HG02852 (cell line): ENCODE results near the gene CSAD.

ENCODE experiments used
- ATAC-seq: cut with Tn5 transposase; IDR thresholded peaks from one replicate; pipeline ENCODE4 v1.9.1; 2021; ENCODE audit warnings: mild to moderate bottlenecking, moderate library complexity; ENCODE audit not compliant: unreplicated experiment

CSAD gene, protein sequence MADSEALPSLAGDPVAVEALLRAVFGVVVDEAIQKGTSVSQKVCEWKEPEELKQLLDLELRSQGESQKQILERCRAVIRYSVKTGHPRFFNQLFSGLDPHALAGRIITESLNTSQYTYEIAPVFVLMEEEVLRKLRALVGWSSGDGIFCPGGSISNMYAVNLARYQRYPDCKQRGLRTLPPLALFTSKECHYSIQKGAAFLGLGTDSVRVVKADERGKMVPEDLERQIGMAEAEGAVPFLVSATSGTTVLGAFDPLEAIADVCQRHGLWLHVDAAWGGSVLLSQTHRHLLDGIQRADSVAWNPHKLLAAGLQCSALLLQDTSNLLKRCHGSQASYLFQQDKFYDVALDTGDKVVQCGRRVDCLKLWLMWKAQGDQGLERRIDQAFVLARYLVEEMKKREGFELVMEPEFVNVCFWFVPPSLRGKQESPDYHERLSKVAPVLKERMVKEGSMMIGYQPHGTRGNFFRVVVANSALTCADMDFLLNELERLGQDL

DNA sequence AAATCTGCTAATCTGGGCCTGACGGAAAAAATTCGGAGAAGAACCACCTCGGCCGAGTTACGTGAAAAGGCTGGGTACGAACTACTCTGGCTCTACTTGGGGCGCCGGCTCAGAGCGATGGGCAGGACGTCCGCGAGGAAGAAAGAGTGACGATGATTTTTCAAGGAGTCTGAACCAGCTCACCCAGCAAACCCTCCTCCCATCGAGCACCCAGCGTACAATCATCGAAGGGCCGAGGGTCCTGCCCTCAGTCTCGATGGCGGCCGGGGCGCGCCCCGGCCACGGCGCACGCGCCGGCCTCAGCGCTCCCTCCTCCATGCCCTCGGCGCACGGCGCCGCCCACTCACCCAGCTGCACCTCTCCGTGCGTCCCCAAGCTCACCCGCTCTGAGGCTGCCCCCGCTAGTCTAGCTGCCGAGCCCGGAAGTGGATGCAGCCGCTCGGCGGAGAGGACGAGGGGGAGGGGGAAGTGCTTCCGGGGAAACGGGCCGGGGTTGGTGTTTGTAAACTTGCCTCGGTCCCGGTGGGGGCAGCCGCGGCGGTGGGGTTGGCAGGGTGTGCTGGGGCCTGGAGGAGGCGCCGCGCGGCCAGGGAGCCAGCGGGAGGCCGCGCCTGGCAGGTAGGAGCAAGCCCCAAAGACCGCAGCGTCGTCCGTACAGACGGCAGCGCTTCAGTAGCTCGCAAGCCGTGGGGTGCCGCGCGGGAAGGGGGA lies at the start of gene CSAD, which contains the start of gene ZNF740:
CSAD (minus strand) TSS at position 706 of the 711 bp plus-strand sequence. CDS start 7,455 bp downstream, outside the sequence.
ZNF740 (plus strand) TSS at position 503 of the 711 bp plus-strand sequence. CDS start 1,262 bp downstream, outside the sequence.
- peak; percentile 93 for ATAC-seq

DNA sequence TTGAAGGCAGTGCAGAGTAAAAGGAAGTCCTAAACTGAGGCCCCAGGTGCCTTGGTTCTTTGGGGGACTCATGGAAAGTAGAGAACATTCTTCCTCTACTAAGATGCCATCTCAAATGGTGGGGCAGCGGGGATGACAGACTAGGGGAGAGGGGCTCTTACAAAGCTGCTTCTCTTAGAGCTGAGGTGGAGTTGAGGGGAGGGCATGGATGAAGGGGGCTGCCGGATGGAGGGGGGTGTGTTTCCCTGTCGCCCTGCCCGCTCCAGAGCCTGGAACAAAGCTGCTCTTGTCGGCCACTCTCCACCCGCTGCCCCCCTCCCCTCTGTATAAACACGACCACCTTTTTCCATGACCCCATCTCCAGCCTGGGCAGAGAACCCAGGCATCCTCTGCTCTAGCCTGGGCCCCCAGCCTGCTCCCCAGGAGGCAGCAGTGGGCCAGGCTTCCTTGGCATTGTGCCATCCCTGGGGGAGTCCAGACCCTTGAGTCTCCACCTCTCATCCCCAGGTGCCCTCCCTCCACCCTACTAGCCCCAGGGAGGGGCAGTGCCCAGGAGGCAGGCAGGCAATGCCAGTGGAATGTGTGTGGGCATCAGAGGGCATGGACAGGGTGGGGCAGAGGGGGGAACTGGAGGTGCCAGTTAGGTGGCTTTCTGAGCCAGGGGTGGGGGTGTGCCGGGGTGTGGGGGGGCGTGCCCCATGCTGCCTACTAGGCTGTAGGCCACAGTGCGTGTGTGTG lies 49.6 kb upstream of the CSAD start:
- no peak for ATAC-seq

DNA sequence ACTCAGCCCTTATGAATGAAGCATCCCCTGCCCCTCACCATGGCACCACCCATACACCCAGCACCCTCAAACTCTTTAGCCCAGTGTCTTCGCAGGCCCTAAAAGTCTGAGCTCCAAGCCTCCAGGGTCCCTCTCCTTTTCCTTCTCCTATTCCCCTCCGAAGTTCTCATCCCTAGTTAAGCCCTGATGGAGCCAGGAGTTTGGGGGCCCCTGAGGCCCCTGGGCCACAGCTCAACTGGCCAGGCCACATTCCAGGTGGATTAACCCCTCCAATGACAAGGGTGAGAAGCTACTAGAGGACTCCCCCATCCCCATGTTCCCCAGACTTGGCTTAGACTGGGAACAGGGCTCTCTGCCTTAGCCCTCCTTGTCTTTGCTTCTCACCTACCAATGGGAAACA lies 48.7 kb upstream of the CSAD start:
- no peak for ATAC-seq

DNA sequence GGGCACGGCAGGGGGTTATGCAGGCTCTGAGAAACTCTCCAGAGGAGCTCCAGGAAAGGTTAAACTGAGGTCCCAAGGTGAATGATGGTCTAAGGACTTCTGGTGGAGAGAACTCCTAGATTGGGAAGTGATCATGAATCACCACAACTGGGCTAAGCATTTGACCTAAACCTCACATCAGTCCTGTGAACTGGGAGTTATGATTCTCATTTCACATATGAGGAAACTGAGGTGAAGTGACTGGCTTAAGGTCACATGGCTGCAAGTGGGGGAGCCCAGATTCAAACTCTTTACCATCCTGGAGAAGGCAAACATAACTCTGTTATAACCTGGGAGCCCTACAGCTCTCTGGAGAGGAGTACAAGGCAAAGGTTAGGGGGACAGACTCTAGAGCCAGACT lies 47.1 kb upstream of the CSAD start:
- no peak for ATAC-seq

DNA sequence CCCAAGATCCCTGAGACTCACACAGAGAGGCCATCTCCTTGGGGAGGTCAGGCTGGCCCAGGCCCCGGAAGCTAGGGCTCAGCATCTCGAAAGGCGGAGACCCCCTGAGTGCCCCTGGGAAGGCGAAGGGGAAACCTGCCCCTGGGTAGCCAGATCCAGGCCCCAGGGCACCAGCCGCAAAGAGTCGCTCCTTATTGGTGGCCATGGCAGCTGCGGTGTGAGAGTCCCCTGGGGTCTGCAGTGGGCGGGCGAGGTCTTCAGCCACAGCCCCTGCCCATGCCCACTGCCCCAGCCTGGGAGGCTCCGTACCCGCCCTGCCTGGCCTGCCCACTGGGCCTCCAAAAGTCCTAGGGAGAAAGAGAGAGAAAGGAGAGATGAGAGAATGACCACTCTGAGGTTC lies 46.6 kb upstream of the CSAD start:
- ATAC-seq = no peak

DNA sequence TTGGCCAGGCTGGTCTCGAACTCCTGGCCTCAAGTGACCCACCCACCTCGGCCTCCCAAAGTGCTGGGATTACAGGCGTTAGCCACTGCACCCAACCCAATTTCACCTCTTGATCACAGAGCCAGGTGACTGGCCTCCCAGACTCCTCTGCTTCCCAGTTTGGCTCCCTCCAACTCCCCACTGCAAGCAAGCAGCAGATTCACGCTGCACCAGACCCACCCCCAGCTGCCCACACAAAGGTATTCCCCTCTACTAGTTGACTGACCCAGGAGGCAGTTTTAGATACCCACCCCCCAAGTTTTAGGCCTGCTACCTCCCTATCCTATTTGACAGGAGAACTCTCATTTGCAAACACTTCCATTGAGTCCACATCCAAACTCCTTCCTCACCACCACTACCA lies 46.1 kb upstream of the CSAD start:
- no peak for ATAC-seq

DNA sequence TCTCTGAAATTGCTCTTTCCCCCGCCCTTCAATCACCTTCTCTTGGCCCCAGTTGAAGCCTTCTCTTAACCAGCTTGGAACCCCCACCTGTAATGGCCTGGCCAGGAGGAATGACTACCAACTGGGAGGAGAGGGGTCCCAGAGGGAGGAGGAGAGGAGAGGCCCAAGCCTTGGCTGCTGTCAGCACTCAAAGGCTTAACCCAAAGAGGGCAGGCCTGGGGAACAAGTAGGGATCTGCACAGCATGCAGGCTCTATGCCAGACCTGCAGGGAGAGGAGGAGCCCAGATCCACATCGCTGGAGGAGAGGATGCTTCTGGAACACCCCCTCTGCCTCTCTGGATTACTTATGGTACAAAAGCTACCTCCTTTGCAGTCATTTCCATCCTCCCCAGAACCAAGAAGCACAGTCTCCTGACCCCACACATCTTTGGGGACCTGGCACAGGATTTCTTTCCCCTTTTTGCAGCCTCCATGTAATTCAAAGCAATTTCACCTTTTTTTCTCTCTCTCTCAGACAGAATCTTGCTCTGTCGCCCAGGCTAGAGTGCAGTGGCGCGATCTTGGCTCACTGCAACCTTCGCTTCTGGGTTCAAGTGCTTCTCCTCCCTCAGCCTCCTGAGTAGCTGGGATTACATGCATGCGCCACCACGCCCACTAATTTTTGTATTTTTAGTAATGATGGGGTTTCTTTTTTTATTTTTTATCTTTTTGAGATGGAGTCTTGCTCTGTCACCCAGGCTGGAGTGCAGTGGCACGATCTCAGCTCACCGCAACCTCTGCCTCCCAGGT lies 45.1 kb upstream of the CSAD start:
- no peak for ATAC-seq

DNA sequence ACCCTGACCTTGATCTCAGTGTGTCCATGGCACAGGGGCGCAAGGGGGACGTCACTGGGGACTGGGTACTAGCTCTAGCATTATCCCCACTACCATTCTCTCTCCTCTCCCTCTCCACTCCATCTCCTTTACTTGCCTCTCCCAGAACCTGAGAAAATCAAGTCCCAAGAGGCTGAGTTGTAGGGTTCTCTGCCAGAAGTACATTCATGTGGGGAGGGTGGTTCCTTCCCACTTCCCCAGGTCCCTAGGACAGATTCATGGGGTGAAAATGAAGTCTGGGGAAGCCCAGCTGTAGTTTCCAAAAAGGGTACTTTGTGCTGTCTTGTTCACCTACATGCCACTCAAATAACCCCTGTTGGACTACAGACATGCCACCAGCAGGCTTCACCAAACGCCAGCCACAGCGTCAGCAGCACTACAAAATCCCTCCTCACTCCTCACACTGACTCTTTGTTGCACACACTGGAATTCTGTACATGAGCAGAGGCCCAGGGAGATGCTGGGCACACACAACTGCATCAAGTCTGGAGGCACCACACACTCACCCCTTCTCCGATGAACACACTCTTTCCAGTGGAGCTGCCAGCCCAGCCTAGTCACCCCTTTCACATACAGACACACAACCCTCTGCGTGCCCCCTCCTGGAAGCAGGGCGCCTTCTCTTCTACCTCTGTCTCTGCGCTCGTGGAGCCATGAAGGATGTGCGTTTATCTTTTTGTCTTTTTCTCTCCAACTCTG lies 44.3 kb upstream of the CSAD start:
- no peak for ATAC-seq

DNA sequence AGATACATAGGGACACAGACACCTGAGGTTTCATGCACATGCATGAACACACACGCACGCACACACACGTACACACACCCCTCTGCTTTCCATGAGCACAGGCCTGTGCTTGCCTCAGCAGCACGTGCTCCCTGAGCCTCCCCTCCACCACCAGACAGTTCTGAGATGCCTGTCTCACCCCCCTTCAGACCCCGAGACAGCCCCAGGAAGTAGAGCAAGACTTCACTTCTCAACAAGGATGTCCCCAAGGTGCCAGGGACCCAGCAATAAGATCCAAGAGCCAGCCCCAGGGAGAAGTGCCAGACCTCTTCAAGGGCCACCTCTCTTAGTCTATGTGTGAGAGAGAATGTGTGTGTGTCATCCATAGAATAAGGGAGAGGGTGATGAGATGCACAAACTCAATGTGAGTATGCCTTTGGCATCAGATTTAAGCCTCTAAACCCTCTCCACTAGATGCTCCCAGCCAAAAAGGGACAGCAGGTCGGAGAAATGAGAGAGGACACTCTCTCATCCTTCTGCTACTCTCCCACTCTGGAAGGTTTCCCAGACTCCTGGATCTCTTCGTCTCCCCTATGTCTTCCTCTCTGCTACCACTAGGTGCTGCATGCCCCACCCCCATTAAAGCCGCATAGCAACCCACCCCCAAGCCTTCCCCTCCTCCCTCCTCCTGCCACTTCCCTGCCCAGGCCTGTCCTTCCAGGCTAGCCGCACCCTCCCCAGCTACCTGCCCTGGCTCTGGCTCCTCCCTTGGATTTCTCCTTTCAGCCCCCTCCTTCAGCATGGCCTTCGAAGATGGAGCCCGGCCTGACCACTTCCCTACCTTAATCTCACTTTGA lies 43.6 kb upstream of the CSAD start:
- ATAC-seq = no peak

DNA sequence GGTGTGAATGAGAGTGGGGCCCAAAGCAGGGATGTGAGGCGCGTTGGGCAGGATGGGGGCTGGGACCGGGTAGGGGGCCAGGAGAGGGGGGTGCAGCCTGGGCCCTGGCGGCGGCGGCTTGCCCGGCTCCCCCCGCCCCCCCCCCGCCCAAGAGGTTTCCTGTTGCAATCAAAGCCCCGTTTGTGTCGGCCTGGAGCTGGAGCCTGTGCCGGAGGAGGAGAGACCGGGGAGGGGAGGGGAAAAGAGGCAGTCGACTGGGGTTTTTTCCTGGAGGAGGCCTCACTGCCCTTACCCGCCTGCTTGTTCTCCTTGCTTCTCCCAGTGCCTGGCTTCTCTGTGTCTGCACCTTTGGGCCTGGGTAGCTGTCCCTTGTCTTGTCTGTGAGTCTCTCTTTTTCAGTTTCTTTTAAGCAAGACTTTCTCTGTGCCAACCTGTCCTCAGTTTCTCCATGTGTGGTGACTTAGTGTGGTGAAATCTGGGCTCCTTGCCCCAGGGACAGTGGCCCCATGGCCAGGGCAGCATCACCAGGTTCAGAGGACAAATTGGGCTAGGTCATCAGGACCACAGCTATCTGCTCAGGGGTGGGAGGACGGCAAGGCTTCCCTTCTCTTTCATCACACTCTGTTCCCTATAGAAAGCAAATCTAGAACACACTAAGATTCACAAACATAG lies 42.8 kb upstream of the CSAD start:
- ATAC-seq = no peak

DNA sequence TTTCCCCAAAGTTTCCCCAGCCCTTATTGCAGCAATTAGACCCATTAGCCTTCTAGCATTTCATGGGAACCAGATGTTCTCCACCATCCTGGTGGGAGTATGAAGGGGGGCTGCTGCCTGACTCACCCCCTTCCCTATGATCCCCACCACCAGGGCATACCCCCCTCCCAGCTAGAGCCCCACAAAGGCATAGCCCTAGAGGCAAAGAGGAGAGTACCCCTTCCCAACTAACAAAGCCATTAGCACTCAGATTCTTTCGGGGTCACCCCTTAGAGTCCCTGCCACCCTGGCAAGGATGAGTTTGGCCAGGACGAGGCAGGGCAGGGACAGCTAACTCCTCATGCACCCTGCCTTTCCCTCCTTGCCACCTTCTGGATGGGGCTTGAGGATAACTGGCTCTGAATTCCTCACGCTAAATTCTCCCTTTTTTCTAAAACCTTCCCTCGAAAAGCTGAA lies 42.1 kb upstream of the CSAD start:
- ATAC-seq = no peak

DNA sequence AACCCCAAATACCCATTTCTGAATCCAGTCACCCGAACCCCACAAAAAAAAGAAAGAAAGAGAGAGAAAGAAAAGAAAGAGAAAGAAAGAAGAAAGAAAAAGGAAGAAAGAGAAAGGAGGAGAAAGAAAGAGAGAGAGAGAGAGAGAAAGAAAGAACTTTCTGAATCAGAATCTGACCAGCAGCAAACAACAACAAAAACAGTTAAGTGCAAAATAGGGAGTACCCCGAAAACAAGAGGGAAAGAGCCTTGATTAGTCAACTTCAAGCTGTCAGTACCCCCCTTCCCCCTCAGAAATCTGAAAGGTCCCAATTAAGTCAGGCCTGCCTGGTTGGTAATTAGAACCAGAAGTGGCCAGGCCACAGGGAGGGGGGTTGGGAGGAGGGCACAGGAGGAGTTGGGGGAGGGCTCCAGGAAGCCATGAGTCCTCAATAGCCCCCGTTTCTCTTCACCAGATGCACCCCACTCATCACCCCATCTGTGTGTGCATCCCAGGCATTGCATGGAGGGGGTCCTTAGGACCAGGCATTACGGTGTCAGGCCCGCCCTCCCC lies 41.5 kb upstream of the CSAD start:
- no peak for ATAC-seq

DNA sequence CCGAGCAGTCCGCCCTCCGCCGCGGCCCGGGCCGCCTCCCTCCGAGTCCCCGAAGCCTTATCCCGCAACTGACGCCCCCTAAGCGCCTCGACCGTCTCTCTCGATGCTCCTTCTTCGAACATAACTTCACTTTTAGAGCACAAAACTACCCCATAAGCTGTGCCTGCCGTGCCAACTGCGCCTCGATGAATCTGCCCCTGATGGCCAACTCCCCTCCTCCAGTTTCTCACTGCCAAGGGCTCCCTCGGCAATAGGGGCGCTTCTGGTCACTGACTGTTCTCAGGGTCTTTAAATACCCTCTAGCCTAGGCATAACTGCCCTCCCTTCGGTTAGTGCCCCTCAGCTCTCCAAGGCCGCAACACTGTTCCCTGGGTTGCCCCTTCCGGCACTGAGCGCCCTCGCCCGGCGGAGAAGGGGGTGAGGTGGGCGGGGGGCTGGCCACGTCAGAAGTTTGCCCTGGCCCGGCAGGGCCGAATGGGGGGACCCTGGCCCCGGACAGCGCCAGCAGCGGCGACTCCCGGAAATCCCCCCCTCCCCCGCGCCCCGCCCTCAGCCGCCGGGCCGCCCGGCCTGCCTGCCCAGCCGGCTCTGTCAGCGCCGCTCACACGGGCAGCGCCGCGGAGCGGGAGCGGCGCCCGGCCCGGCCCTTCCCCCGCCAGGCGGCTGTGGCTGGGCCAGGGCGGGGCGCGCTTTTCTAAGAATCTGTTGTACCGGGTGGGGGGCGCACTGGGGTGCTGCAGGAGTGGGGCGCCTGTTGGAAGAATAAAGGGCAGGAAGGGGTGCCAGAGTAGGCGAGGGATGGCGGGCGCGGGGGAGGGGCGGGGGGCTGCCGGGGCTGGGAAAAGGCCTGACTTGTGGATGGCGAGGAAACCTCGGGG lies 40.7 kb upstream of the CSAD start:
- ATAC-seq = no peak

DNA sequence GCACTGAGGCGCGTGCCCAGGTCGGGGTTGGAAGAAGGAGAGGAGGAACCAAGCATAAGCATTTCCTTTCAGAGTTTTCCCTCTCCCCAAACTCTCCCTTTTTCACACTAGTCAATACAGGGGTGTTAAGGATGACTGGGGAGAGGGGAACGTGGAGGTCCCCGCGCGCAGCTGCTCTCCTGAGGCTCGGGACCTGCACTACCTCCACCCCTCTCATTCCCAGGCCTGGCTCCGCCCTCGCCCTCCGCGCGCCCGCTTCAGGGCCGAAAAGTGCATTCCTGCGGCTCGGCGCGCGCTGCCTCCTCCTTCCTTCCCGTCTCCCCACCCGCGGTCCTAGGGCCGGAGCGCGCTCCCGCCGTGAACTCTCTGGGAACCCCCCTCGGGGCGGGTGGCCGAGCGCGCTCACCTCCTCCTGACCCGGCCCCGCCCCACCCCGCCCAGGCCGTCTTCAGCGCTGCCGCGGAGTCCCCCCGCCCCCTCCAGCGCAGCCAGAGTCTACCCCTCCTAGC lies 40.0 kb upstream of the CSAD start:
- peak; percentile 48 for ATAC-seq

DNA sequence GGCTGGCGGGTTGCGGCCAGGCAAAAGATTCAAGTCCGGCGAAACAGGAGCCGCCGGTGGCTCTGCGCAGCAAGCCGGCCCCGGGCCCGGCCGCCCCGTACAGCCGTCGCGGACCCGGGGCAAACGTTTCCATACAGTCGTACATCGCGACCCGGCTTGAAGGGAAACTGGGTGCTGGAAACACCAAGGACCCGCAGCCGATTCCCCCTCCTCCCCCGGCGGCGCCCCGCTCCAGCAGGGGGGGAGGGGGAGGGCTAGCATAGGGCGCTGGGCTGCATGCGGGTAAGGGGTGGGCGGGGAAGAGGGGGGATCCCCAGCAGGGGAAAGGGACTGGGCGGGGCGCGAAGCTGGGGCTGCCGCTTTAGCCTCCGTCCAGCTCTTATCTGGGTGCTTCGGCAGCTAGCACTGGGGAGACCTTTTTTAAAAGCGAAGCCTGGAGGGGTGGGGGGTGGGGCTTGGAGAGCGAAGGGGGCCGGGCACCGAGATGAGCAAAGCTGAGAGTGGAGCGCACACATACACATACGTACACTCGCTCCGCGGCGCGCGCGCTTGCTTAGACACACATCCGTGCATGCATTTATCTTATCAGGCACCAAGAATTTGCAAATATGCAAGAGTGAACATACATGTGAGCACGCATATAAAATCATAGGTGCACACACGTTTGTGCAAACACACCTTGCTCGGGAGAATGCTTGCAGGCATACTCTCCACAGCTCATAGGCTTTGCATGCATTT lies 39.4 kb upstream of the CSAD start:
- ATAC-seq = peak; percentile 31

DNA sequence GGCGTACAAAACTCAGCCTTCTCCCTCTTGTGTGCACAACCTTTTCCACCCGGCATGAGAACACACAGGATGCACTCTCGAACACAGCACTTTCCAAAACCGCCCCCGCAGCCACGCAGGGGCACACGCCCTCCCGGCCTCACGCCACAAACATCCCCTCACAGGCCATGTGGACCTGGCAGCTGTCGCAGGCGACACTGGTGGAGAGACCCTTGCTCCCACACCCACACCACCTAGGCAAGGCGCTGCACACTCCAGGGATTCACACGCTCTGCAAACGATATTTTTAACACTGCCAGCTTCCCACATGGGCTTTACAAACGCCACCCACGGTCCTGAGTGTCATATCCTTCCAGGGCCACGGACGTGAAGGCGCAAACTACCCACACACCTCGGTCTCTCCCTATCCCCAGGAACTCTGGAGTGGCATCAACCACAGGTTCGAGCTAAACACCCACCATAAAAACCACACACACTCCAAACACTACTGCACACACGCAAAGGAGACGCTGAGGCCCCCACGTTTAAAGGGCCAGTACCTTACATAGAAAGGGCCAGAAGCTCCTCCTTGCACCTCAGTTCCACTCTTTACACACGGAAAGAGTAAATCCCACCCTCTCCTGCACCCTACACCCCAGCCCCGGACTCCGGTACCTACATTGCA lies 38.7 kb upstream of the CSAD start:
- ATAC-seq = peak; percentile 31
